AG20443 (cell line): Measurements from ENCODE around the gene OSBPL10.

ENCODE experiments used
- DNase-seq: peaks from one replicate; pipeline ENCODE4 v3.0.0; 2012; ENCODE audit warnings: low spot score, mixed read lengths

OSBPL10 gene

DNA sequence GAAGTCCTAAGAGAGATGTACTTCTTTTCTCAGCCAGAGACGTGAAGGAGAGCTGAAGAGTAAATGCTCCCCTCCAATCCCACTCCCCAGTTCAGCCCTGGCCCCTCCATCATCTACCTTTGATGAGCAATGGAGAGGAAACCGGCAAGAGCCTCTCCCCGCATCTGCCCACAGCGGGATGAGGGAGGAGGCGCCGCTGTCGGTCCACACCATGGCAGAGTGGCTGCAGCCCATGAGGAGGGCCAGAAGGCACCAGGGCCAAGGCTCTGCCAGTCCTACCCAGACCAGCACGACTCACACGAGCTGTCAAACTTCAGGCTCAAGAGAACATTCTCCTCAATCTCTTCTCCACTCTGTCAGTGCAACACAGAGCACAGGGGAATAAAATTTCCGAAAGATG is 129.8 kb downstream of the OSBPL10 start:
- no peak for DNase-seq

GRCh38 chr3:31848911-31849310 is 132.2 kb downstream of the OSBPL10 start:
- no peak for DNase-seq

DNA sequence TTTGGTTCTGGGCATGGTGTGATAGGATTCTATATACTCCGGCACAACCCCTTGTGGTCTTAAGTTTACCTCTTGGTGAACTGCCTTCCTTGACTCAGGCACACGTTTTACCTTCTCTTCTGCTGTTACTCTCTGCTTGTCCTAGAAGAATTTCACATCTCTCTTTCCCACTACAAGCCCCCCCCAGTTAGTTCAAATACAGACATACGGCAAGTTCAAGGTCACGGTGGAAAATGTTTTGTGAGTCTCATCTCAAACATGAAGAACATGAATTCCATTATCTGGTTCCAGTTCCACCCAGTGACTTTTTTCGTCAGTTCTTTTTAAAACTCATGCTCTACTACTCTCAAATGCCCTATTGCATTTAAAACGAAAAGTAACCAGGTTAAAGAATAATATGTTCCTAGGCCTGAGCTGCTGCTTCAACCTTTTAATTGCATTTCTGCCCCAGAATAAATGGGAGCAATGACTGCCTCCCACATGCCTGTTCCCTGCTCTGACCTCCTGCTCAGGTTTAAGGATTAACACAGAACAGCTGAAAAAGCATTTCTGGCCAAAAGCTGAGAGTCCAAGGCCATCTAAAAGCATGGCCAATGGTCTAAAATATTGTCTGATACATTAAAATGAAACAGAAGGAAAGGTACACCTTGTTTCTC is 132.8 kb downstream of the OSBPL10 start:
- no peak for DNase-seq

DNA sequence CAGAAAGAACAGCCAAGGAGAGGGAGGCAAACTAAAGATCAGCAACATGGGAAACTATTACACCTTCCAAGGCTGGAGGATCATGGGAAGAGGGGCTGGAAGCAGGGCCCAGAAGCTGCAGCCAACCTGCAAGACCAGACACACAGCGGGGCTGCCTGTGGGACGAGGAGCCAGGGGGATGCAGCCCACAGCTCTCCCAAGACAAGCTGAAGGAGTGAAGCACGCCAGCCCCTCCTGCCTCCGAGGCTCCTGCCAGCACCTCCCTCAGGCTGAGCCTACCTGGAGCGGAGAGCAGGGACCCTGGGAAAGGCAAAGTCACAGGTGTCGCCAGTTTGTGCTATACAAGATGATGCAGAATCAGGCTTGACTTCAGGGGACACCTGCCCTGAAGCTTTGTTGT is 133.3 kb downstream of the OSBPL10 start:
- no peak for DNase-seq

DNA sequence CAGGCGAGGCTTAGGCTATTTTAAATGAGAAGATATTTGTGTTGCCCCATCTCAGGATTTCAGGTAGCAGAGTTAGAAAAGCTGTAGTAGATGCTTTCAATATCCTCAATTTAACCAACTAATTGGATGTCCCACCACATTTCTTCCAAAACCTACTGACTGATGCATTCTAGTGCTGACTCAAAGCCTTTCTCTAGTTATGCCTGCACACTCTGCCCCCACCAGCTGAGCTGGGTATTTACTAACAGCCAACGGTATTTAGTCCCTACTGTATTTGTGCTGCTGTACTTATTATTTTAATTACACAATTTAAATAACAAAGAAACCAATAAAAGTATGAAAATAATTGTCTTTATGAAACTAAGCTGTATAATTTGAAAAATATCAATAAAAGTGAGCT is 139.5 kb downstream of the OSBPL10 start:
- no peak for DNase-seq

DNA sequence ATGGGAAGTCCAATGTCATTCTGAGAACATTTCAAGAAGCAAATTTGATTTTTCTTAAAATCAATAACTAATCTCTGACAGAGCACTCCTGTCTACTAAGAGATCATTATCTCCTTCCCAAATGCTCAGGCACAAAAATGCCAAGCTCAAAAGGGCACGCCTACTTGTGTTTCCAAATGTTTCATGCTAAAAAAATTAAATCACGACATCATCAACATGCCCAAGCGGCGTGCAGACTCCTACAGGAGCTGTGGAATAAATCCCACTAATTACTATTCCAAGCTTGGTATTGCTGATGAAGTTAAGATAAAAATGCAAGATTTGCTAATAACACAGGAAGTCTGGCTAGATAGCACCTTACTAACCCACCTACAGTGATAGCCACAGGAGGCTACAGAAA is 140.8 kb downstream of the OSBPL10 start:
- DNase-seq, result no peak

- no peak for DNase-seq
These were observed 141.7 kb downstream of the OSBPL10 start for GRCh38 chr3:31839144-31839917.

GRCh38 chr3:31836131-31837075 is 144.7 kb downstream of the OSBPL10 start:
- DNase-seq, result no peak

DNA sequence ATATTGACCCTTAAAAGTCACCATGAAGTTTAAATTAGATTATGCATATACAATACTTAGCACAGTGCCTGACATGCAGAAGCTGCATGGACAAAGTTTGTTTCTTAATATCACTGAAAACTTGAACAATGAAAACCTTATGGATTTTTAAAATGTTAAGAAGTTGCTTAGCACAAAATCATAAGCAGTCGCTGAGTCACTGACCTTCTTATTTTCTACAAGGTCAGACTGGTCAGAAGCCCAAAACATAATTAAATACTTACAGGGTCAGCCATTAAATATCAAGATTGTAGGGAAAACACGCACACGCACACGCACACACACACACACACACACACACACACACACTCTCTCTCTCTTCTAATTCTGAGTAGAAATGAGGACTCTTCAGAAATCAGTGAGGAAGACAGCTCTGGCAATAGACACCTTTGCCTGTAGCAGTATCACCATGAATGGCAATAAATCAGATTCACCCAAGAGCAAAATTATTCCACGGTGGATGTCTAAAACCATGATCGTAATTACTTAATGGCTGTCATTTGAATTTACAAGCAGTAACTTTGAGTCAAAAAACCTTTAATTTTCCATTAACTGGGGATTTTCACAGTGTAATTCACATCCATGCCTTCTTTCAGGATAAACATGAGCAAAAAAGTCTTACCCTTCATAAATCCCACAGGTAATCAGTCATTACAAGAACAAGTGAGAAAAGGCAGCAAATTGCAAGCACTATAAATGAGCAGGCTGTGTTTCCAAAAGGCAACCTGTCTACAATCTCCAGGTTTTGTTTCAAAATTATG is 147.5 kb downstream of the OSBPL10 start:
- no peak for DNase-seq

- no peak for DNase-seq
These were observed 148.5 kb downstream of the OSBPL10 start for GRCh38 chr3:31832551-31832950.

DNA sequence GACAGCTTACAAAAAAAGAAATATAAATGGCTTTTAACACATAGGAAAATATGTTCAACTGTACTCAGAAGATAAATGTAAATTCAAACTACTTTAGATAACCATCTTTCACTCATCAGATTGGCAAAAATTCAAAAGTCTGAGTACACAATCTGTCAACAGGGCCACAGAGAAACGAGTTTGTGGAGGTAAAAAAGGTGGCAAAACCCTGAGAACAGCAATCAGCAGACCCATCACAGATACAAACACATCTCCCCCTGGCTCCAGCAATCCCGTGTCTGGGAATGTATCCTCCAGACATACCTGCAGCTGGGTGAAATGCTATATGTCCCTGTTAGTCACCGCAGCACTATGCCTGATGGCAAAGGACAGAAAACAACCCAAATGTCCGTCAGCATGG is 149.5 kb downstream of the OSBPL10 start:
- no peak for DNase-seq

DNA sequence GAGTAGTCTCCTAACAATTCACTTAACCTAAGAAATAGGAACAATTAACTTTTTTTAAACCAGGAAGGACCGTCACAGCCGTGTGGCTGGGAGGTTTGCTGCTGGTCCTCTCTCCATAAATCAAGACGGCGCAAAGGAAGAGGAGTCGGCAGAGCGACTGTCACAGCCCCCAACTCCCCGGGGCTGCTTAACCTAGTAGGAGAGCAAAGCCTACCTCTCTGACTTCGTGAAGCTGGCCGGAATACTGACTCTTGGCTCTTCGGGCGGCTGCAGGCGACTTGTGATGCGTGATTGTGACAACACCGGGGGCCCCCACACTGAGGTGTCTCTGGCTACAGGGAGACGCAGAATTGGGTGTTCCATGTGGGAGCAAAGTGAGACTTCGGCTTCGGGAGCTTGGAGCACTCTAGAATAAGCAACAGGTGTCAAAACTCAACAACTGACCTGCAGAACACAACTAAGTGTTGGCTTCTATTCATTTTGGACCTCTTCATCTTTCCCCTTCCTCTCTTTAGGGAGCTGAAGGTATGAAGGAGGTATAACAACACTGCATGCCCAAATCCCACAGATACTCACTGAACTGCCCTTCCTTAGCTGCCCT is 151.1 kb downstream of the OSBPL10 start:
- DNase-seq, result no peak

GRCh38 chr3:31829010-31829409 is 152.1 kb downstream of the OSBPL10 start:
- no peak for DNase-seq

DNA sequence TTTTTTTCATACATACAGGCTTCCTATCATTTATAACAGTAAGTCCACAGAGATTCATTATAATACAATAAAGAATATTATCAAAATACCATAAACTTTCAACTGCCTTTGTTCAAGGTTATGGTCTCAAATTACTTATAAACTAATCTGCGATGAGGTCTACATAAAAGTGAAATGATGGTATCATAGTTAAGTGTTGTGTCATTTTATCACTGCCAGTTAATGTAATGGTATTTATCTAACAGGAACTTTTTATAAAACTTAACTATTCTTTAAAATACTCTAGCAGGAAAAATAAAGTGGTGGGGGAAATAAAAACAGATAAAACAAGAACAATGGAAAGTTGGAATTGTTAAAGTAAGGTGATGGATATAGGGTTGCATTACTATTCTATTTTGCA is 153.1 kb downstream of the OSBPL10 start:
- no peak for DNase-seq

GRCh38 chr3:31823184-31823583 is 157.9 kb downstream of the OSBPL10 start:
- DNase-seq, result no peak

DNA sequence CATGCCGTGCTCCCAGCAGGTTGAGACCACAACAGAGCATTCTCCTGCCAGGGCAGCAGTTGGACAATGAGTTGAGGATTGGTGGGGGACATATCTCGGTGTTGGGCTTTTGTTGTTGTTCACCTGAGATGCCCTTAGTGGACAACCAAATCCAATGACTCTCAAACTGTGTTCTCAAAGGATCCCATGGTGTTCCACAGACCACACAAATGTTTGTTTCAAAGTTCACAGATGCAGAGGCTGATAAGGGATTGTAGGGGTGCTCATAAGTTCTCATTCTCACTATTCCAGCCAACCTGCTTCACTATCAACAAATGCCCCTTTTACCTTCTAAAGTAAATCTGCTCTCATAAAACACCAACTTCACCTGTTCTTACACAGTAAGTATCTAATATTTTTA is 159.9 kb downstream of the OSBPL10 start:
- no peak for DNase-seq

DNA sequence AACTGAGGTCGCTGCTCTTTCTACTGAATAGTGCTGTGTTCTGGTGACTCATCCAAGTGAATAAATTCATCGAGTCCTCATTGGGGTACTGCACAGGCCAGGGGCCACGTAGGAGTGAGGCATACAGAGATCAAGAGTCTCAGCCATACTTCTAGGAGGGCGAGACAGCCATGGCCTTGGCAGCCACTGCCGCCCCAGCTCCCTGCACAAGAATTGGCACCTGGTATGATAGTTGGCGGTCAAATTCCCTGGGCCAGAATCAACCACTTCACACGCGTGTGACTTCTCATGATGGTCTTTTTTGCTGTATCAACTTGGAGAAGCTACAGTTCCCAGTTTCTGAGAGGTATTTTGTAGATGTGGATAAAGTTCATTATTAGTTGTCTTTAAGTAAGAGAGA is 161.6 kb downstream of the OSBPL10 start:
- DNase-seq, result no peak

GRCh38 chr3:31817411-31817966 is 163.6 kb downstream of the OSBPL10 start:
- DNase-seq, result no peak

DNA sequence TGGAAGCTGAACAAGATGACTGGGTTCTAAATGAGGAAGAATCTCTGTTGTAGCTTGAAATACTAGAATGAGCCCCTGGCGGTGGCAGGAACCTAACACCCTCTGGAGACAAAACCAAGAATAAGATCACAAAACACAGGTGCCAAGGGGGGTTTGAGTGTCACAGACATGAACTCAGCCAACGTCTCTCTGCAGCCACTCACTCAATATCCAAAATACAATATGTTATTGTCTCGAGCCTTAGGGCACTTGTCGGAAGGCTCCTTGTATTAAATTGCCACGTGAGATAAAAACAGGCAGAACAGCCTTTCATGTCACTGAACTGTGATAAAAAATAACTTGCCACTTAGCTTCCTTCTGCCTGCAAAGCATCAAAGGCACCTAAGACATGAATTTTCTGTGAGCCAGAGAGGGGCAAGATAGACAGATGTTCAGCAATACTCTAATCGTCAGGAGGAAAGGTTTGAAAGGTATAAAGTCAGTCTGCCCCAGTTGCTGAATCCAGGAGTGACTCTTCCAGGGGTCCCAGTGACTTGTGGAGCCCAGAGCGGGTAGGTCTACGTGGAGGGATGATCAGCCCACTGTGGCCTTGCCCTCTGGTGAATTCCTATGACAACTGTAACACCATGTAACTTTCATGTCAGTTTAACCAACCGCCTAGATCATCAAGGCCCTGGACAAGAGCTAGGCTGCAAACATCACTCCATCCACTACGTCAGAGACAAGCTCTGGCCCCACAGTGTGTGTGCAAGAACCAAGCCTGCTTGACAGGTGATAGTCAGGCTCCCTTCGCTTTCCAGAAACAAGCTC is 165.2 kb downstream of the OSBPL10 start:
- no peak for DNase-seq

GRCh38 chr3:31815006-31815405 is 166.1 kb downstream of the OSBPL10 start:
- DNase-seq, result no peak
